GM12872 (cell line): ENCODE measurements around the gene INS.

Source experiments
- CTCF ChIP-seq: IDR thresholded peaks from 3 replicates; pipeline ENCODE4 v1.5.1; 2011; ENCODE audit warnings: low read depth, mild to moderate bottlenecking, low read length, moderate library complexity; ENCODE audit not compliant: insufficient read depth

The INS gene

GRCh38 chr11:2160736-2161259, at the start of gene INS:
INS (minus strand) TSS chr11:2161209; CDS start chr11:2160971, 238 bp downstream.
- no peak for TF ChIP-seq CTCF

GRCh38 chr11:2210366-2211112, 49.5 kb upstream of the INS start:
- TF ChIP-seq CTCF = no peak

GRCh38 chr11:2209900-2210321, 48.9 kb upstream of the INS start:
- TF ChIP-seq CTCF = no peak

GRCh38 chr11:2209370-2209801, 48.4 kb upstream of the INS start:
- no peak for TF ChIP-seq CTCF

GRCh38 chr11:2208691-2209369, 47.8 kb upstream of the INS start:
- TF ChIP-seq CTCF = no peak

- TF ChIP-seq CTCF = no peak
These were observed 47.0 kb upstream of the INS start for GRCh38 chr11:2207773-2208621.

GRCh38 chr11:2207212-2207611, 46.2 kb upstream of the INS start:
- TF ChIP-seq CTCF = no peak
